CD4-positive, alpha-beta T cell treated with Interferon gamma for 1 hour (primary cell): Measurements from ENCODE around the gene FRY.
A peak's percentile ranks its signal among the peaks of the same experiment; 100 is the strongest.

Source experiments
- DNase-seq: peaks from one replicate; pipeline ENCODE4 v3.0.0-alpha.2; 2020

FRY gene

GRCh38 chr13:32017474-32017873 lies 14.1 kb upstream of the FRY start:
- DNase-seq, result peak; percentile 13

- DNase-seq, result peak; percentile 23
These were observed 11.9 kb upstream of the FRY start for GRCh38 chr13:32019612-32020233.

GRCh38 chr13:32021785-32022184 lies 9.8 kb upstream of the FRY start:
- no peak for DNase-seq

GRCh38 chr13:32022311-32022710 lies 9.3 kb upstream of the FRY start:
- no peak for DNase-seq

GRCh38 chr13:32023096-32023495 lies 8.5 kb upstream of the FRY start:
- no peak for DNase-seq

- DNase-seq, result no peak
These were observed 7.9 kb upstream of the FRY start for GRCh38 chr13:32023698-32024097.

- no peak for DNase-seq
These were observed 6.8 kb upstream of the FRY start for GRCh38 chr13:32024750-32025149.

- DNase-seq, result no peak
These were observed 5.8 kb upstream of the FRY start for GRCh38 chr13:32025730-32026129.

GRCh38 chr13:32026623-32027022 lies 5.0 kb upstream of the FRY start:
- DNase-seq, result no peak

GRCh38 chr13:32028711-32029110 lies 2.9 kb upstream of the FRY start:
- DNase-seq, result no peak

GRCh38 chr13:32029684-32030083 lies 1.9 kb upstream of the FRY start:
- DNase-seq, result no peak

- DNase-seq, result no peak
These were observed 319 bp downstream of the FRY start for GRCh38 chr13:32031815-32032370.

GRCh38 chr13:32032759-32033158 lies 1.2 kb downstream of the FRY start:
- DNase-seq, result no peak

GRCh38 chr13:32033744-32034143 lies 2.2 kb downstream of the FRY start:
- DNase-seq, result no peak

- DNase-seq, result no peak
These were observed 4.1 kb downstream of the FRY start for GRCh38 chr13:32035716-32036115.

GRCh38 chr13:32036126-32036695 lies 4.6 kb downstream of the FRY start:
- no peak for DNase-seq

GRCh38 chr13:32036757-32037156 lies 5.2 kb downstream of the FRY start:
- DNase-seq, result no peak

- no peak for DNase-seq
These were observed 5.9 kb downstream of the FRY start for GRCh38 chr13:32037471-32037870.

- DNase-seq, result no peak
These were observed 6.8 kb downstream of the FRY start for GRCh38 chr13:32038343-32038742.

- DNase-seq, result no peak
These were observed 7.5 kb downstream of the FRY start for GRCh38 chr13:32039056-32039455.

- DNase-seq, result no peak
These were observed 8.0 kb downstream of the FRY start for GRCh38 chr13:32039528-32039927.

- no peak for DNase-seq
These were observed 8.6 kb downstream of the FRY start for GRCh38 chr13:32040052-32040642.

- DNase-seq, result no peak
These were observed 9.1 kb downstream of the FRY start for GRCh38 chr13:32040689-32041088.

GRCh38 chr13:32041429-32041828 lies 9.9 kb downstream of the FRY start:
- no peak for DNase-seq

- no peak for DNase-seq
These were observed 11.0 kb downstream of the FRY start for GRCh38 chr13:32042551-32042950.
